A549 (cell line): Measurements from ENCODE around the gene ATL2. TPM values are rescaled to one million over a fixed set of nuclear protein-coding genes. Genes with fewer than 3 reads are reported as not detected.

Experiments used
- ATAC-seq, 2 experiments: fragments of 200-7000 bp in 1 of 2; fragments of >200 bp in 1 of 2; cut with Nextera tagmentation in 1 of 2; cut with Tn5 transposase in 1 of 2; 3 replicates each; pipeline versions ENCODE4 v1.8.0 to v1.9.1; 2018 to 2020; ENCODE audit warnings: mild to moderate bottlenecking in 1 of 2, moderate library complexity in 1 of 2
- CTCF ChIA-PET: fragments of 300-600 bp; sonication (Branson Sonifier 250); formaldehyde crosslinking; extraction: SDS; loops from one replicate; lab custom pipeline; 2021; ENCODE audit warnings: antibody characterized with exemption, inconsistent platforms; lab: Yijun Ruan, JAX
- POLR2A ChIA-PET: fragments of 350-600 bp; formaldehyde crosslinking; extraction: SDS; loops from one replicate; lab custom pipeline; 2021; ENCODE audit warnings: antibody characterized with exemption, inconsistent platforms; lab: Yijun Ruan, JAX
- DNase-seq, 2 experiments: peaks; one replicate each; pipeline versions ENCODE4 v3.0.0 to v3.0.0-alpha.2; 2011 to 2016; ENCODE audit warnings: low read depth in 1 of 2, low spot score in 1 of 2
- FAIRE-seq: peaks from 2 replicates; lab custom pipeline; 2011; peaks lifted over from hg19 to GRCh38; lab: Jason Lieb, UNC
- H3K27ac ChIP-seq, 2 experiments: fragments of >200 bp; sonication (Bioruptor Twin); formaldehyde crosslinking; 3 replicates each; pipeline ENCODE4 v1.5.1; 2016 to 2017
- H3K4me1 ChIP-seq: fragments of >200 bp; sonication (Bioruptor Twin); formaldehyde crosslinking; 3 replicates; pipeline ENCODE4 v1.6.1; 2016
- H3K4me2 ChIP-seq: fragments of >200 bp; sonication (Bioruptor Twin); formaldehyde crosslinking; 3 replicates; pipeline ENCODE4 v1.6.1; 2016
- H3K4me3 ChIP-seq: fragments of >200 bp; sonication (Bioruptor Twin); formaldehyde crosslinking; 3 replicates; pipeline ENCODE4 v1.5.1; 2016
- H3K9me3 ChIP-seq: fragments of >200 bp; sonication (Bioruptor Twin); formaldehyde crosslinking; 3 replicates; pipeline ENCODE4 v1.6.1; 2016
- CHD4 ChIP-seq: fragments of 200-600 bp; sonication (generic); IDR thresholded peaks from 2 replicates; pipeline ENCODE4 v1.6.1; 2016; ENCODE audit warnings: antibody characterized with exemption, mild to moderate bottlenecking, borderline replicate concordance
- EHMT2 ChIP-seq: fragments of 200-600 bp; sonication (generic); IDR thresholded peaks from 2 replicates; pipeline ENCODE4 v1.6.1; 2016; ENCODE audit warnings: antibody characterized with exemption, low read depth, mild to moderate bottlenecking, moderate library complexity
- FOSB ChIP-seq: fragments of 250-450 bp; sonication (Bioruptor Pico); IDR thresholded peaks from 2 replicates; pipeline ENCODE4 v1.5.0; 2020; ENCODE audit warnings: mild to moderate bottlenecking, moderate library complexity
- HEYL ChIP-seq: fragments of 250-450 bp; sonication (Bioruptor Pico); IDR thresholded peaks from 2 replicates; pipeline ENCODE4 v1.8.0; 2021; ENCODE audit warnings: mild to moderate bottlenecking, moderate library complexity
- HOXB5 ChIP-seq: fragments of 250-450 bp; sonication (Bioruptor Pico); IDR thresholded peaks from 2 replicates; pipeline ENCODE4 v1.5.0; 2020; ENCODE audit warnings: mild to moderate bottlenecking, moderate library complexity
- PHF8 ChIP-seq: fragments of 200-600 bp; sonication (generic); IDR thresholded peaks from 2 replicates; pipeline ENCODE4 v1.6.1; 2016; ENCODE audit warnings: low read depth, mild to moderate bottlenecking, antibody characterized with exemption, moderate library complexity, borderline replicate concordance
- RAD21 ChIP-seq, 2 experiments: fragments of >200 bp in 1 of 2; sonication (Bioruptor Twin) in 1 of 2; formaldehyde crosslinking in 1 of 2; IDR thresholded peaks in 1 of 2; conservative IDR thresholded peaks in 1 of 2; 2 replicates in 1 of 2; 3 replicates in 1 of 2; pipeline ENCODE4 v1.6.1; 2012 to 2018; ENCODE audit warnings: inconsistent platforms in 1 of 2
- RNF2 ChIP-seq: fragments of 200-600 bp; sonication (generic); IDR thresholded peaks from 2 replicates; pipeline ENCODE4 v1.6.1; 2016; ENCODE audit warnings: low read depth, mild to moderate bottlenecking, antibody characterized with exemption, moderate library complexity, borderline replicate concordance
- TP53 ChIP-seq: fragments of 250-450 bp; sonication (Bioruptor Pico); IDR thresholded peaks from 2 replicates; pipeline ENCODE4 v1.5.0; 2021; ENCODE audit warnings: mild to moderate bottlenecking, moderate library complexity
- ZFP36 ChIP-seq: fragments of 450-650 bp; IDR thresholded peaks from 2 replicates; pipeline ENCODE4 v1.6.1; 2014; ENCODE audit warnings: borderline replicate concordance; ENCODE audit not compliant: partially characterized antibody
- WGBS: methylation state at CpG from one replicate; pipeline ENCODE4 v1.1.6; 2017; ENCODE audit errors: missing lambda C conversion rate; 5-methylcytosine and 5-hydroxymethylcytosine counted together
- polyA plus RNA-seq, 4 experiments: library from polyadenylated mRNA; depleted of rRNA in 3 of 4; stranded (reverse); fragments of >200 nt; fragmentation: RNase III in 1 of 4; extraction: RNeasy Plus Mini Kit Qiagen cat#74134 plus additional on column Dnase treatment in 1 of 4; gene quantifications; 2 replicates in 3 of 4; 3 replicates in 1 of 4; pipeline ENCODE4 v1.2.3, GENCODE V29; 2011 to 2017
- TF ChIP-seq, protein P1 (sequence below): fragments of 200-600 bp; sonication (generic); IDR thresholded peaks from 2 replicates; pipeline ENCODE4 v1.6.1; 2016; ENCODE audit warnings: antibody characterized with exemption, mild to moderate bottlenecking, moderate library complexity
- TF ChIP-seq, protein P2 (sequence below): fragments of 150-350 bp; IDR thresholded peaks from 2 replicates; pipeline ENCODE4 v1.6.1; 2014; ENCODE audit warnings: low read depth, mild to moderate bottlenecking, low read length
- TF ChIP-seq, protein P3 (sequence below): fragments of >200 bp; sonication (Bioruptor Twin); formaldehyde crosslinking; IDR thresholded peaks from 3 replicates; pipeline ENCODE4 v1.6.1; 2016

Gene ATL2
- polyA plus RNA-seq, 2 of the 4 experiments (the other 2 are of a cell fraction): 77.6 to 85.3 TPM

DNA sequence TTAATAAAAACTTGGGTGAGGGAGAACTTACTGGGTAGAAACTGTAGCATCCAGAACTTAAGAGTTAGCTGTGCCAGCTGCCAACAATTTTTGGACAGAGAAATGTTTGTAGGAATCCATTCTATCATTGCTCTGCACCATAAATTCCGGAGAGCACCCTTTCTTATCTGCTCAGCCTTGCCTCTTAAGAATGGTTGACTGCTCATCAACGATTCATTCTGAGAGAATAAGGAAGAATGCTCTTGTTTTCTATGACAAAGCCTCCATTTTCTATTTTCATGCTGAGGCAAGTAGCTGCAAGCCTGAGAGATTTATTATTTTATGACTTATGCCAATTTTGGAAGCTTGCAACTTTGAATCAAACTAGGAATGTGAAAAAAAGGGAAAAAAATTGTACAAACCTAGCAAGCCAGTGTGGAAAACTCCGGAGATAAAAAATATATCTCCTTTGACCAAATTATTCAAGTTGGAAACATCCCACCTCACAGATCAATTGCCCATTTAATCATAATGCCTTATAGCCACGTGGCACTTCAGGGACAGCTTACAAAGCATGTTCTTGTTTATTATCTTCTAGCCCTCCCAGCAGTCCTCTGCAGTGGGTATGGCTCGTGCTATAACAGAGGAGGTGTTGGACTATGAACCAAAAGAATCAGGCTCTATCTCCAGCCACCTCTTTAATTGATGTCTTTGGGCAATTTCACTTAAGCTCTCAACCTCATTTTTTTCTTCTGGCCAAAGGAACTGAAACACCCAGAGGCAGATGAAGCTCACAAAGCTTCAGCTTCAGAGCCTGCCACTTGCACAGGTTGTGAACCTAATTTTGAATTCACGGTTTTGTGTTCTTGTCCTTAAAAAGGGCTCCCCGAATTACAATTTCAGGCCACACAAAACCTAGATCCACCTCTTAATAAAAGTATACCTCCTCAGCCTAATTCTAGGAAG lies 40.9 kb upstream of the ATL2 start:
- no peak overlapping the region for H3K27ac ChIP-seq
- no peak for FAIRE-seq
- no peak for ATAC-seq
- no peak overlapping the region for H3K4me2 ChIP-seq
- TF ChIP-seq CHD4: no peak
- TF ChIP-seq, protein P1, sequence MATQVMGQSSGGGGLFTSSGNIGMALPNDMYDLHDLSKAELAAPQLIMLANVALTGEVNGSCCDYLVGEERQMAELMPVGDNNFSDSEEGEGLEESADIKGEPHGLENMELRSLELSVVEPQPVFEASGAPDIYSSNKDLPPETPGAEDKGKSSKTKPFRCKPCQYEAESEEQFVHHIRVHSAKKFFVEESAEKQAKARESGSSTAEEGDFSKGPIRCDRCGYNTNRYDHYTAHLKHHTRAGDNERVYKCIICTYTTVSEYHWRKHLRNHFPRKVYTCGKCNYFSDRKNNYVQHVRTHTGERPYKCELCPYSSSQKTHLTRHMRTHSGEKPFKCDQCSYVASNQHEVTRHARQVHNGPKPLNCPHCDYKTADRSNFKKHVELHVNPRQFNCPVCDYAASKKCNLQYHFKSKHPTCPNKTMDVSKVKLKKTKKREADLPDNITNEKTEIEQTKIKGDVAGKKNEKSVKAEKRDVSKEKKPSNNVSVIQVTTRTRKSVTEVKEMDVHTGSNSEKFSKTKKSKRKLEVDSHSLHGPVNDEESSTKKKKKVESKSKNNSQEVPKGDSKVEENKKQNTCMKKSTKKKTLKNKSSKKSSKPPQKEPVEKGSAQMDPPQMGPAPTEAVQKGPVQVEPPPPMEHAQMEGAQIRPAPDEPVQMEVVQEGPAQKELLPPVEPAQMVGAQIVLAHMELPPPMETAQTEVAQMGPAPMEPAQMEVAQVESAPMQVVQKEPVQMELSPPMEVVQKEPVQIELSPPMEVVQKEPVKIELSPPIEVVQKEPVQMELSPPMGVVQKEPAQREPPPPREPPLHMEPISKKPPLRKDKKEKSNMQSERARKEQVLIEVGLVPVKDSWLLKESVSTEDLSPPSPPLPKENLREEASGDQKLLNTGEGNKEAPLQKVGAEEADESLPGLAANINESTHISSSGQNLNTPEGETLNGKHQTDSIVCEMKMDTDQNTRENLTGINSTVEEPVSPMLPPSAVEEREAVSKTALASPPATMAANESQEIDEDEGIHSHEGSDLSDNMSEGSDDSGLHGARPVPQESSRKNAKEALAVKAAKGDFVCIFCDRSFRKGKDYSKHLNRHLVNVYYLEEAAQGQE: no peak
- DNase-seq: no peak
- WGBS: 25% methylated on average over 7 of the region's 7 CpGs
- H3K9me3 ChIP-seq: peaks cover 6% of the 10 kb centered on the region
- H3K4me3 ChIP-seq: no peak overlapping the region
- ChIA-PET CTCF (interaction anchor here (0.6 to 2.3 kb wide), 8 partner anchors 8 to 102 kb away, joined by 3 to 6 read pairs (median 4); partner anchors contain the start of gene ATL2), POLR2A (no interaction called here)
- H3K4me1 ChIP-seq: no peaks in the 10 kb centered on the region

DNA sequence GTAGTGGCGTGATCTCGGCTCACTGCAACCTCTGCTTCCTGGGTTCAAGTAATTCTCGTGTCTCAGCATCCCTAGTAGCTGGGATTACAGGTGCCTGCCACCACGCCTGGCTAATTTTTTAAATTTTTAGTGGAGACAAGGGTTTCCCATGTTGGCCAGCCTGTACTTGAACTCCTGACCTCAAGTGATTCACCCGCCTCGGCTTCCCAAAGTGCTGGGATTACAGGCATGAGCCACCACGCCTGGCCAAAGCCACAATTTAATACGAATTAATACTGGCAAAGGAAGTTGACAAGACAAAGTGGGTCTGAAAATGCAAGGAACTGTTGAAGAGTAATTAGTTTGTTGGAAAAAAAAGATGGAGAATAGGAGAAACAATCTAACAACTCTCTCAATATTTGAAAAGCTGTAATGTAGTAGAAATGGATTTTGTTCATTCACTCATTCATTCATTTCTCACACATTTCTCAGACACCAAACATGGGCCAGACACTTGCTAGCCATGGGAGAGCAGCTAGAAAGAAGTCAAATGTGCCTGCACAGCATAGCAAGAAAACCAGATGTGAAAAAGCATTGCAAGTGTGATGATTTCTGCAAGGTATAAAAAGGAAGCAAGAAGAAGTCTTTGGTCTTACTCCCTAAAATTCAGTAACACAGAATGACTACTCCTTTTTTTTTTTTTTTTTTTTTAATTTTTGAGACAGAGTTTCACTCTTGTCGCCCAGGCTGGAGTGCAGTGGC lies 39.4 kb upstream of the ATL2 start:
- no peak overlapping the region for H3K4me3 ChIP-seq
- FAIRE-seq (no peak), DNase-seq (no peak), ATAC-seq (no peak)
- WGBS: 48% methylated on average over 9 of the region's 9 CpGs
- ChIA-PET POLR2A (no interaction called here), CTCF (interaction anchor here (0.7 to 2.4 kb wide), 3 partner anchors 15 to 36 kb away, joined by 3 to 7 read pairs (median 6); no protein-coding TSS in a partner anchor)
- peaks cover 21% of the 10 kb centered on the region for H3K9me3 ChIP-seq
- TF ChIP-seq, protein P2, sequence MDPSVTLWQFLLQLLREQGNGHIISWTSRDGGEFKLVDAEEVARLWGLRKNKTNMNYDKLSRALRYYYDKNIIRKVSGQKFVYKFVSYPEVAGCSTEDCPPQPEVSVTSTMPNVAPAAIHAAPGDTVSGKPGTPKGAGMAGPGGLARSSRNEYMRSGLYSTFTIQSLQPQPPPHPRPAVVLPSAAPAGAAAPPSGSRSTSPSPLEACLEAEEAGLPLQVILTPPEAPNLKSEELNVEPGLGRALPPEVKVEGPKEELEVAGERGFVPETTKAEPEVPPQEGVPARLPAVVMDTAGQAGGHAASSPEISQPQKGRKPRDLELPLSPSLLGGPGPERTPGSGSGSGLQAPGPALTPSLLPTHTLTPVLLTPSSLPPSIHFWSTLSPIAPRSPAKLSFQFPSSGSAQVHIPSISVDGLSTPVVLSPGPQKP: no peak
- TF ChIP-seq RNF2 (no peak), HEYL (CRISPR knock-in tag) (no peak), TP53 (no peak), PHF8 (no peak), EHMT2 (no peak), ZFP36 (no peak), FOSB (no peak), RAD21 (conservative IDR thresholded peaks at IDR 0.05 in 1 of 2, IDR thresholded peaks at IDR 0.05 in 1 of 2) (no peak), HOXB5 (no peak)
- TF ChIP-seq, protein P3, sequence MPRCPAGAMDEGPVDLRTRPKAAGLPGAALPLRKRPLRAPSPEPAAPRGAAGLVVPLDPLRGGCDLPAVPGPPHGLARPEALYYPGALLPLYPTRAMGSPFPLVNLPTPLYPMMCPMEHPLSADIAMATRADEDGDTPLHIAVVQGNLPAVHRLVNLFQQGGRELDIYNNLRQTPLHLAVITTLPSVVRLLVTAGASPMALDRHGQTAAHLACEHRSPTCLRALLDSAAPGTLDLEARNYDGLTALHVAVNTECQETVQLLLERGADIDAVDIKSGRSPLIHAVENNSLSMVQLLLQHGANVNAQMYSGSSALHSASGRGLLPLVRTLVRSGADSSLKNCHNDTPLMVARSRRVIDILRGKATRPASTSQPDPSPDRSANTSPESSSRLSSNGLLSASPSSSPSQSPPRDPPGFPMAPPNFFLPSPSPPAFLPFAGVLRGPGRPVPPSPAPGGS: no peak
- no peak overlapping the region for H3K27ac ChIP-seq
- no peaks in the 10 kb centered on the region for H3K4me1 ChIP-seq
- H3K4me2 ChIP-seq: no peak overlapping the region
